ENCODE measurements around the gene TEX29. TPM values are rescaled to one million over a fixed set of nuclear protein-coding genes. Genes with fewer than 3 reads are reported as not detected.

TEX29 gene
- total RNA-seq, 1 donor from 2014 or later: not detected

GRCh38 chr13:111339366-111340143 is 19.1 kb downstream of the TEX29 start:
- peak; percentile 40 for DNase-seq (ENCODE audit: low spot score)

DNA sequence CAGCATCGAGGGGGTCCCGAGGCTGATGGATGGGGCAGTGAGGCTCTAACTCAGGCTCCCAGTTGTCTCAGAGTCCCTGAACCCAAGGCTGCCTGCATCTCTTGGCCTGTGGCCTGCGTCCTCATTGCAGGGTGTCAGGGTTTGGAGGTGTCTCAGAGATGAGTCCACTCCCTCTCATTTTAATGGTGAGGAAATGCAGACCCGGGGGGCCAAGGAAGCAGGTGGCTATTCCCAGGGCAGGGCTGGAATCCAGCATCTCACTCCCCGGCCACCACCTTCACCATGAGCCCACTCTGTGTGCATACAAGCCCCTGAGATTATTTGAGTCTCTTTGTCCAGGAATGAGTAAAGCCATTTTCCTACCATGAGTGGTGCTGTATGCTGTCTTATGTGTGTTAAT is 21.4 kb downstream of the TEX29 start:
- DNase-seq (ENCODE audit: low spot score): peak; percentile 22

GRCh38 chr13:111342721-111343120 is 22.3 kb downstream of the TEX29 start:
- DNase-seq (ENCODE audit: low spot score): peak; percentile 20

DNA sequence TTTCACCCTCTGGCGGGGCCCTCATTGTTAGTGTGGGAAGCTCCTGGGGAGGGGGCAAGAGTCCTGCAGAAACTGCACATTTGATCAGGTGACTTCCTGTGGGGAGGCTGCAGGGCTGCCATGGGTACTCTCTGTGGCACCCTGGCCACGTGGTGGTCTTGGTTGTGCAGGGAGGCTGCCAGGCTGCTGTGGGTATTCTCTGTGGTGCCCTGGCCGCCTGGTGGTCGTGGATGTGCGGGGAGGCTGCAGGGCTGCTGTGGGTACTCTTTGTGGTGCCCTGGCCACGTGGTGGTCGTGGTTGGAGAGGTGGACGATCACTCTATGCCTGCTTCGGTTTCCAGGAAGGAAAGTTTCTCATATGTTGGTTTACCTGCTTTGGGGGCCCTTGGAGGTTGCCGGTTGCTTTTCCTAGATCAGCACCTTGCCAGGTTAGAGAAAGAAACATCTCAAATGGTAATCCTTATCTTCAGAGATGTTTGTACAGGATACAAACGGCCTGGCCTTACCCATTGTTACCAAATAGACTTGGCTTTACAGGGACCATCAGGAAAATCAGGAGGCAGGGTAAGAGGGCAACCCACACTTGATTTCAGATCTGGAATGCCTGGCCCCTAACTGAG is 22.9 kb downstream of the TEX29 start:
- DNase-seq (ENCODE audit: low spot score): peak; percentile 20

- peak; percentile 29 for DNase-seq (ENCODE audit: low spot score)
Observed at GRCh38 chr13:111344471-111345191, 24.2 kb downstream of the TEX29 start.

GRCh38 chr13:111345682-111346081 is 25.2 kb downstream of the TEX29 start:
- DNase-seq (ENCODE audit: low spot score): peak; percentile 28

GRCh38 chr13:111346101-111346680 is 25.7 kb downstream of the TEX29 start:
- peak; percentile 33 for DNase-seq (ENCODE audit: low spot score)

DNA sequence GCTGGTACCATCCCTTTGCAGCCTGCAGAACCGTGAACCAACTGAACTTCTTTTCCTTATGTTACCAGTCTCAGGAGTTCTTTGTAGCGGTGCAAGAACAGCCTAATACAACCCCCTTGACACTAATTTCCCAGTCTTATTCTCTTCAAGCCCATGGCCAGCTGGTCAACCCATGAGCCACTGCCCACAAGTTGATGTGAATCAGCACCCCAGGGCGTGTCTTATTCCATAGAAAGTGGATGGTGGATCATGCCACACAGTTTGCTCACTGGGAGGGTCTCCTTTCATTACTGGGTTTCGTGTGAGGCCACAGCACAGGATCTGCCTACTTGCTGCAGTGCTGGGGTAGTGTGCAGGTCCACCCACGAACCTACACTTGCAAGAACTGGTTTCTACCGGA is 27.0 kb downstream of the TEX29 start:
- DNase-seq (ENCODE audit: low spot score): no peak

GRCh38 chr13:111353508-111353907 is 33.1 kb downstream of the TEX29 start:
- no peak for DNase-seq (ENCODE audit: low spot score)

DNA sequence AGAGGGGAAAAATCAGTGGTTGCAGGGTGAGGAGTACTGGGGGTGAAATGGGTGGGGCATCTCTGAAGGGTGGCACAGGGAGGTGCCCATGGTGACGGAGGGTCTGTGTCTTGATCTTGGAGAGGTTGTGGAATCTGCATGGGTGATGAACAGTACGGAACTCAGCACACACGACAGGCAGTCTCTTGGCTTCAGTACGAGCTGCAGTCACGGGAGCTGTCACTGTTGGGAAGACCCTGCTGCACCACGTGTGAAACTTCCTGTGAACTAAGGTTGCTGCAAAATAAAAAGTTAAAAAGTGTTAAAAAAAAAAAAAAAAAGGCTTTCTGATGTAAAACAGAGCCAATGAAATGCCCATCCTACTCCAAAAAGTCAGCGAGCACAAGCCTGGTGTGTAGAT is 34.3 kb downstream of the TEX29 start:
- no peak for DNase-seq (ENCODE audit: low spot score)

DNA sequence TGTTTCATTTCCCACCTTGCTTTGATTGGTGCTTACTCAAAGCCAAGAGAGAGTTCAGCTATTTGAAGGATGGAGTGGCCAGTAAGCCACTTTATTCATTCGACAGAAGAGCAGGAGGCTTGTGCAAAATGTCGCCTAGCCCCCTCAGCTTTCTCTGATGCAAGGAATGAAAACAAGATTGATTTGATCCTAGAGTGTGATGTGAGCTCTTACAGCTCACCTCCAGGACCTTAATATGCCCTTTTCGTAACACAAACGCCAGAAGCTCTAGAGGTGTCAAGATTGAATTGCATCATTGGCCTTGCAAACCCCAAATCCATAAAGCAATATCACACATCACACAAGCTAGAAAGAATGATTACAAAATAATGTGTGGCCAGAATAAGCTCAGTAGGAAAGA is 36.4 kb downstream of the TEX29 start:
- DNase-seq (ENCODE audit: low spot score): no peak

GRCh38 chr13:111359237-111359915 is 38.9 kb downstream of the TEX29 start:
- DNase-seq (ENCODE audit: low spot score): no peak

GRCh38 chr13:111359930-111360329 is 39.5 kb downstream of the TEX29 start:
- no peak for DNase-seq (ENCODE audit: low spot score)

- no peak for DNase-seq (ENCODE audit: low spot score)
Observed at GRCh38 chr13:111360452-111360851, 40.0 kb downstream of the TEX29 start.

DNA sequence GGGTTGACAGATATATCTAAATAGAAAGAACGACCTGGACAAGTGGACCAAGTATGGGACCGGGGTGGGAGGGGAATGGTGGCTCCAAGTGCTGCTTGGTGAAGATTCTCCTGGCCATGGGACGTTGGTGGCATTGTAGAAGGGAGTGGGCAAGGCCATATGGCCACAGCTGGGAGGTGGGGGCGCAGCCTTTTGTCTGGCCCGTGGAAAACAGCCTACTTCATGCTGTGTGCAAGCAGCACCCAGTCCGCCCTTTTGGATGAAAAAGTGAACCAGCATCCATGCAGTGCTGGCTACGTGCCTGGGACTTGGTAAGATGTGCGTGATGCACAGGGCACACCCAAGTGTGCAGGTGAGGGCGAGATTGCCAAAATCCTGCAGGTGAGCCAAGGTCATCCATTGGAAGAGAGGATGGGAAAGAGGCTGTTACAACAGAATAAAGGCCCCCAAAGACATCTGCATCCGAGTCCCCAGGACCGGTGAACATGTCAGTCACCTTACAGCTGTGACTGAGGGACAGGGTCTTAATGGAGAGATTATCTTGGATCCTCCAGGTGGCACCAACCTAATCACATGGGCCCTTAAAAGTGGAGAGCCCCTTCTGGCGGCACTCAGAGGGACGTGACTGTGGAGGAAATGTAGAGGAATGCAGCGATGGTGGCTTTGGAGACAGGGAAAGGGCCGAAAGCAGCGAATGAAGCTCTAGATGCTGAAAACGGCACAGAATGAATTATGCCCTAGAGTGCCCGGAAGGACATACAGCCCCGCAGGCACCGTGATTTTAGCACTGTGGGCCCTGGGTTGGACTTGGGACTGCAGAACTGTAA is 40.8 kb downstream of the TEX29 start:
- DNase-seq (ENCODE audit: low spot score): no peak

DNA sequence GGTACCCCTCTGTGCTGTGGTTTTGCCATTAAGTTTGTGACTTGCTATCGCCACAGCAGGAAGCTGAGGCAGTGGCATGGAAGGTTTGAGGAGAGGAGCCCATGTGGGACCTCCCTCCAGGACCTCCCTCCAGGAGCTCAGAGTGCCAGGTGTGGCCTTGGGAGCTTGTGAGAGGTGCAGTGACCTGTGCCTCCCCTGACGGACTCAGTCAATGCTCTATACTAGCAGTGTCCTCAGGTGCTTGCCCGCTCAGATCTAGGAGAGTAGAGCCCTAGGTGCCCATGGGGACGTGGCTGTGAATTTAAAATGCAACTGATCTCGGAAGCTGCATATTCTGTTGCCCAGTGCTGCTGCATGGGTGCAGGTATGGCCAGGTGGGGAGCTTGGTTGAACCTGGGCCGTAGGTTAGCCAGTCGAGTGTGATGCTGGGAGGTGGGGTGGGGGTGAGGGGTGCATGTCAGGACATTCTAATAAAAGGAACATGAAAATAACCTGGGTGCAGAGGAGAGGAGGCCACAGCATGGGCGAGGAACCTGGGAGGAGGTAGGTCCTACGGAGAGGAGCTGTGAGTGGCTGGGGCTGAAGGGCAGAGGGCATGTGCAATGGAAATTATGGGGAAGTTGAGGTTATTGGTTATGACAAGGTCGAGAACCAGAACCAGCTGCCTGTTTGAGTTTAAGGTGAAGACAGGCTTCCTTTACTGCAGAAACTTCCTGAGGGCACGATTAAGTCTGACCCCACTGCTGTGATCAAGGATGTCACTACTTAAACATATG is 41.6 kb downstream of the TEX29 start:
- DNase-seq (ENCODE audit: low spot score): no peak

- no peak for DNase-seq (ENCODE audit: low spot score)
Observed at GRCh38 chr13:111363121-111363520, 42.7 kb downstream of the TEX29 start.

DNA sequence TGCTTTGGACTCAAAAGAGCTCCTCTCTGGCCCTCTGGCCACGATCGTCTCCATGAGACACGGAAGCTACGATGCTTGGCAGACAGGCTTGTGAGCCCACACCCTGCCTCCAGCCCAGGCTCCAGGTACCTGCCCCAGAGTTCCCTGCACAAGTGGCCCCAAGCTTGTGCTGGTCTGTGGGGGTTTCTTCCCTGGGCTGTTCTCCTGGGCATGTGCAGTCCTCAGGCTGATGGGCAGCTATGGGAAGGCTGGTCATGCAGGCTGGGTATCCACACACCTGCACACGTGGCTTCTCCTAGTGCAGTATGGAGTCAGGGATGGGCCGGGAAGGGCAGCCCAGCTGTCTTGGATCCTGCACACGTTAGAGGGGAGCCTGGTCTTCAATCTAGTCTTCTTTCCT is 43.1 kb downstream of the TEX29 start:
- no peak for DNase-seq (ENCODE audit: low spot score)

DNA sequence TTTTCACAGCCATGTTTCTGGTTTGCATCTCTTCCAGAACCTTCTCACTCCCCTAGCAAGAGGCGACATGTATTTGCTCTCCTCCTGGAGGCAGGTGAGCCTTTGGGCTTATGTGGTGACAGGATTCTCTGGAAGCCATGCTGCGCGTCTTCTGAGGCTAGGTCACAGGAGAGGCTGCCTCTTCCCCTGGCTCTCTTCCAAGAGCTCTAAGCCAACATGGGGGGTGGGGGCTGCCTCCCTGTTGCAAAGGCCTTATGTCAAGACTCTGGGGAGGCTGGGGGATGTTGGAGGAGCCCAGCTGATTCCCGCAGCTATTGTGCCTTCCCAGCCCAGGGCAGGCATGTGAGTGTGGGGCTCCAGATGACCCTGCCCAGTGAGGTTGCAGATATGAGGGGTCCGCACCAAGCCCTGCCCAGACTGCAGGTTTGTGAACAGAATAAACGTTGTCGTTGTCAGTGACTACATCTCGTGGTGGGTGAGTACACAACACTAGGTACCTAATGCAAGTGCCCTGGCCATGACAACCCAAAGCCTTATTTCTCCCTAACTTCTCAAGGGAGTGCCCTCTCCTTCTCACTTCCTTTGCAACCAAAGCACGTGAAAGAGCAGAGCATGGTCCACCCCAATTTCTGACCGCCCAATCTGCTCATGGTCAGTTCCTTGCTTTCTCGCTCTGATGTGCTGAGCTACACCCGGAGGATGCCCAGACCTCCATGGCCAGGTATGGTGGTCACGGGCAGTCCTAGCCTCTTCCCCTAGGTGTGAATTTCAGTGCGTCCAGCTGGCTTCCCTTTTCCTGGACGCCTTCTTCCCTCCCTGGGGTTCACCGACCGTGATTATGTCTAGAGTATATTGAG is 44.9 kb downstream of the TEX29 start:
- no peak for DNase-seq (ENCODE audit: low spot score)
